HepG2 (cell line): ENCODE results near the gene ZNF22. TPM values are rescaled to one million over a fixed set of nuclear protein-coding genes. Genes with fewer than 3 reads are reported as not detected.

Source experiments
- BHLHE40 ChIP-seq: IDR thresholded peaks from 2 replicates; pipeline ENCODE4 v1.6.1; 2011; ENCODE audit warnings: low read length, improper control_type of control experiment
- FOXK2 ChIP-seq: fragments of 450-650 bp; IDR thresholded peaks from 2 replicates; pipeline ENCODE4 v1.6.1; 2016
- FOXP1 ChIP-seq, 2 experiments: fragments of 450-650 bp in 1 of 2; IDR thresholded peaks; 2 replicates each; pipeline ENCODE4 v1.6.1; 2017 to 2018; ENCODE audit warnings: antibody characterized with exemption in 1 of 2
- TBX3 ChIP-seq: fragments of 450-650 bp; IDR thresholded peaks from 2 replicates; pipeline ENCODE4 v1.6.1; 2017; ENCODE audit warnings: antibody characterized with exemption, mild to moderate bottlenecking, inconsistent platforms, borderline replicate concordance
- ZBTB20 ChIP-seq: sonication (generic); formaldehyde crosslinking; IDR thresholded peaks from 2 replicates; pipeline ENCODE4 v1.8.1; 2023; ENCODE audit warnings: missing genetic modification reagents, low read depth, mild to moderate bottlenecking, borderline replicate concordance
- ZFAT ChIP-seq: sonication (generic); formaldehyde crosslinking; conservative IDR thresholded peaks from 2 replicates; pipeline ENCODE4 v1.8.1; 2023; ENCODE audit warnings: missing genetic modification reagents, inconsistent platforms
- ZFP37 ChIP-seq: sonication (generic); formaldehyde crosslinking; IDR thresholded peaks from 2 replicates; pipeline ENCODE4 v1.4.0; 2020; ENCODE audit warnings: missing genetic modification reagents, borderline replicate concordance
- ZMYM4 ChIP-seq: sonication (generic); formaldehyde crosslinking; IDR thresholded peaks from 2 replicates; pipeline ENCODE4 v1.8.1; 2023; ENCODE audit warnings: mild to moderate bottlenecking, missing genetic modification reagents
- ZNF3 ChIP-seq: IDR thresholded peaks from 2 replicates; pipeline ENCODE4 v1.7.0; 2017; ENCODE audit warnings: inconsistent platforms
- ZNF318 ChIP-seq: sonication (generic); formaldehyde crosslinking; IDR thresholded peaks from 2 replicates; pipeline ENCODE4 v1.4.0; 2020; ENCODE audit warnings: mild to moderate bottlenecking, missing genetic modification reagents
- ZNF331 ChIP-seq: sonication (generic); formaldehyde crosslinking; IDR thresholded peaks from 2 replicates; pipeline ENCODE4 v1.4.0; 2020; ENCODE audit warnings: missing genetic modification reagents
- ZNF34 ChIP-seq: sonication (generic); formaldehyde crosslinking; IDR thresholded peaks from 2 replicates; pipeline ENCODE4 v1.4.0; 2020; ENCODE audit warnings: mild to moderate bottlenecking, missing genetic modification reagents, borderline replicate concordance
- ZNF367 ChIP-seq: sonication (generic); formaldehyde crosslinking; IDR thresholded peaks from 2 replicates; pipeline ENCODE4 v1.4.0; 2020; ENCODE audit warnings: missing genetic modification reagents, borderline replicate concordance
- polyA plus RNA-seq, 8 experiments: library from polyadenylated mRNA; depleted of rRNA in 3 of 8; stranded (reverse) in 7 of 8; unstranded in 1 of 8; fragments of >200 nt; fragmentation: Illumina TruSeq in 4 of 8; extraction: Trizol in 4 of 8; gene quantifications; 2 replicates each; pipeline versions ENCODE4 v1.2.1 to v1.2.3, GENCODE V29; 2011 to 2016; ENCODE audit warnings: low read depth in 4 of 8, missing spikeins in 1 of 8, mixed read lengths in 1 of 8; ENCODE audit not compliant: insufficient read depth in 1 of 8
- total RNA-seq, 5 experiments: library from RNA; depleted of rRNA; stranded (reverse); fragments of >200 nt; fragmentation: Illumina TruSeq; extraction: Trizol; gene quantifications; 2 replicates each; pipeline ENCODE4 v1.2.3, GENCODE V29; 2016; ENCODE audit warnings: low read depth in 1 of 5
- TF ChIP-seq, protein P1 (sequence below): sonication (generic); formaldehyde crosslinking; IDR thresholded peaks from 2 replicates; pipeline ENCODE4 v1.4.0; 2020; ENCODE audit warnings: missing genetic modification reagents; ENCODE audit errors: not compliant biosample characterization
- TF ChIP-seq, protein P2 (sequence below): sonication (generic); formaldehyde crosslinking; IDR thresholded peaks from 2 replicates; pipeline ENCODE4 v1.5.1; 2020; ENCODE audit warnings: mild to moderate bottlenecking, missing genetic modification reagents, moderate library complexity

The ZNF22 gene
- total and polyA plus RNA-seq, 2 of the 13 experiments (the other 11 are each of a cell fraction or from before 2014, with no cell fraction given) = 0.40 to 1.3 TPM

- TF ChIP-seq, protein P1, sequence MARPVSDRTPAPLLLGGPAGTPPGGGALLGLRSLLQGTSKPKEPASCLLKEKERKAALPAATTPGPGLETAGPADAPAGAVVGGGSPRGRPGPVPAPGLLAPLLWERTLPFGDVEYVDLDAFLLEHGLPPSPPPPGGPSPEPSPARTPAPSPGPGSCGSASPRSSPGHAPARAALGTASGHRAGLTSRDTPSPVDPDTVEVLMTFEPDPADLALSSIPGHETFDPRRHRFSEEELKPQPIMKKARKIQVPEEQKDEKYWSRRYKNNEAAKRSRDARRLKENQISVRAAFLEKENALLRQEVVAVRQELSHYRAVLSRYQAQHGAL = peak; percentile 39
- no peak for TF ChIP-seq TBX3
- no peak for TF ChIP-seq ZFAT (CRISPR knock-in tag)
- TF ChIP-seq ZNF318 (CRISPR knock-in tag) = peak; percentile 98
- no peak for TF ChIP-seq ZNF3 (CRISPR knock-in tag)
- TF ChIP-seq ZFP37 = no peak
- no peak for TF ChIP-seq FOXK2
- no peak; the same call in 1 of the 2 replicates for TF ChIP-seq ZNF34
- no peak; the same call in 1 of the 2 replicates for TF ChIP-seq ZNF367 (CRISPR knock-in tag)
- no peak for TF ChIP-seq ZBTB20
- peak; percentile 38 for TF ChIP-seq ZNF331 (CRISPR knock-in tag)
- TF ChIP-seq, protein P2, sequence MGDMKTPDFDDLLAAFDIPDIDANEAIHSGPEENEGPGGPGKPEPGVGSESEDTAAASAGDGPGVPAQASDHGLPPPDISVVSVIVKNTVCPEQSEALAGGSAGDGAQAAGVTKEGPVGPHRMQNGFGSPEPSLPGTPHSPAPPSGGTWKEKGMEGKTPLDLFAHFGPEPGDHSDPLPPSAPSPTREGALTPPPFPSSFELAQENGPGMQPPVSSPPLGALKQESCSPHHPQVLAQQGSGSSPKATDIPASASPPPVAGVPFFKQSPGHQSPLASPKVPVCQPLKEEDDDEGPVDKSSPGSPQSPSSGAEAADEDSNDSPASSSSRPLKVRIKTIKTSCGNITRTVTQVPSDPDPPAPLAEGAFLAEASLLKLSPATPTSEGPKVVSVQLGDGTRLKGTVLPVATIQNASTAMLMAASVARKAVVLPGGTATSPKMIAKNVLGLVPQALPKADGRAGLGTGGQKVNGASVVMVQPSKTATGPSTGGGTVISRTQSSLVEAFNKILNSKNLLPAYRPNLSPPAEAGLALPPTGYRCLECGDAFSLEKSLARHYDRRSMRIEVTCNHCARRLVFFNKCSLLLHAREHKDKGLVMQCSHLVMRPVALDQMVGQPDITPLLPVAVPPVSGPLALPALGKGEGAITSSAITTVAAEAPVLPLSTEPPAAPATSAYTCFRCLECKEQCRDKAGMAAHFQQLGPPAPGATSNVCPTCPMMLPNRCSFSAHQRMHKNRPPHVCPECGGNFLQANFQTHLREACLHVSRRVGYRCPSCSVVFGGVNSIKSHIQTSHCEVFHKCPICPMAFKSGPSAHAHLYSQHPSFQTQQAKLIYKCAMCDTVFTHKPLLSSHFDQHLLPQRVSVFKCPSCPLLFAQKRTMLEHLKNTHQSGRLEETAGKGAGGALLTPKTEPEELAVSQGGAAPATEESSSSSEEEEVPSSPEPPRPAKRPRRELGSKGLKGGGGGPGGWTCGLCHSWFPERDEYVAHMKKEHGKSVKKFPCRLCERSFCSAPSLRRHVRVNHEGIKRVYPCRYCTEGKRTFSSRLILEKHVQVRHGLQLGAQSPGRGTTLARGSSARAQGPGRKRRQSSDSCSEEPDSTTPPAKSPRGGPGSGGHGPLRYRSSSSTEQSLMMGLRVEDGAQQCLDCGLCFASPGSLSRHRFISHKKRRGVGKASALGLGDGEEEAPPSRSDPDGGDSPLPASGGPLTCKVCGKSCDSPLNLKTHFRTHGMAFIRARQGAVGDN (CRISPR knock-in tag) = peak; percentile 48; the same call in 1 of the 2 replicates
- no peak for TF ChIP-seq BHLHE40
- TF ChIP-seq ZMYM4 (CRISPR knock-in tag) = 0 out of 2 replicates have a peak, but pooled peaks have one; percentile 7
- TF ChIP-seq FOXP1 (IDR thresholded peaks at IDR 0.05) = no peak
- no peak for TF ChIP-seq FOXP1 (CRISPR knock-in tag; IDR thresholded peaks at IDR 0.05)
Observed at GRCh38 chr10:44975431-44976331, 25.0 kb upstream of the ZNF22 start (continued).
